Heart left ventricle (tissue), 16 donors: ENCODE data around the gene FBXL17. TPM values are rescaled to one million over a fixed set of nuclear protein-coding genes. Genes with fewer than 3 reads are reported as not detected.

Experiments used
- ATAC-seq, 4 donors: fragments of 200-7000 bp; cut with Tn5 transposase; one replicate each; pipeline ENCODE4 v1.9.1; 2020 to 2022; ENCODE audit warnings: moderate library complexity in 4 of 4, mild to moderate bottlenecking in 3 of 4, moderate number of reproducible peaks in 1 of 4
- DNase-seq, 5 donors: peaks; one replicate each; pipeline ENCODE4 v3.0.0-alpha.2; 2020
- H3K27ac ChIP-seq, 12 donors: fragments of 200-600 bp; sonication (generic) in 4 of 12; one replicate each; pipeline versions ENCODE4 v1.5.0 to v1.8.0; 2016 to 2022; ENCODE audit warnings: mild to moderate bottlenecking in 2 of 12
- H3K27me3 ChIP-seq, 9 donors: fragments of 200-600 bp; sonication (generic) in 2 of 9; one replicate each; pipeline versions ENCODE4 v1.5.1 to v1.8.0; 2016 to 2022; ENCODE audit warnings: mild to moderate bottlenecking in 3 of 9
- H3K36me3 ChIP-seq, 9 donors: fragments of 200-600 bp; sonication (generic) in 2 of 9; one replicate each; pipeline versions ENCODE4 v1.5.0 to v1.8.0; 2018 to 2022; ENCODE audit warnings: mild to moderate bottlenecking in 2 of 9
- H3K4me1 ChIP-seq, 12 donors: fragments of 200-600 bp; sonication (generic) in 4 of 12; one replicate each; pipeline versions ENCODE4 v1.5.0 to v1.8.0; 2016 to 2022; ENCODE audit warnings: mild to moderate bottlenecking in 3 of 12
- H3K4me3 ChIP-seq, 12 donors: fragments of 200-600 bp; sonication (generic) in 4 of 12; one replicate each; pipeline versions ENCODE4 v1.5.0 to v1.8.0; 2017 to 2022; ENCODE audit warnings: mild to moderate bottlenecking in 9 of 12, moderate library complexity in 4 of 12
- H3K9me3 ChIP-seq, 12 donors: fragments of 200-600 bp; sonication (generic) in 4 of 12; one replicate each; pipeline versions ENCODE4 v1.5.0 to v1.8.0; 2016 to 2022; ENCODE audit warnings: mild to moderate bottlenecking in 1 of 12
- CTCF ChIP-seq, 12 donors: fragments of 200-600 bp; sonication (generic) in 4 of 12; IDR thresholded peaks; one replicate each; pipeline versions ENCODE4 v1.5.0 to v1.8.0; 2018 to 2022; ENCODE audit warnings: antibody characterized with exemption in 12 of 12, mild to moderate bottlenecking in 5 of 12
- POLR2A ChIP-seq, 2 donors: fragments of 450-650 bp; IDR thresholded peaks; one replicate each; pipeline ENCODE4 v1.6.1; 2017; ENCODE audit warnings: antibody characterized with exemption in 2 of 2, mild to moderate bottlenecking in 2 of 2, moderate library complexity in 2 of 2
- WGBS, 4 donors: extraction: QIAGEN DNeasy Blood & Tissue Kit in 2 of 4; methylation state at CpG; one replicate each; pipeline versions ENCODE4 v1.1.5 to v1.1.7; 2013 to 2018; 5-methylcytosine and 5-hydroxymethylcytosine counted together
- intact Hi-C, 10 donors: fragments of 100-400 bp; cut with DNase I; formaldehyde crosslinking; loops; one replicate each; pipeline versions ENCODE4 v1.11.1 to v1.14.2; 2022
- polyA plus RNA-seq, 2 donors: library from polyadenylated mRNA; stranded (reverse); fragments of 200-250 nt; gene quantifications; one replicate each; pipeline ENCODE4 v1.2.3, GENCODE V29; 2013
- total RNA-seq, 9 donors: library from RNA; depleted of rRNA in 2 of 9; stranded (reverse); fragments of >200 nt in 2 of 9; fragmentation: NEBNext Ultra II Directional in 3 of 9; extraction: Animal tissue kit (Norgen Biotek cat#: 25700) in 3 of 9; gene quantifications; one replicate each; pipeline versions ENCODE4 v1.1.0 to v1.2.4, GENCODE V29; 2016 to 2023
- donor health status: ischemic (EF 13 %, LVEDD 7.1; RV severe dilation, severe dysfunction).
- donor health status: healthy with polysubstance abuse.
- donor health status: DM: no; HTN: yes; CAD: no.
- donor health status: DM: no; HTN: no; CAD: no.
- donor health status: ischemic (EF 25% LVEDD 6.9; RV normal size, moderate dysfunction).
- donor health status: ischemic (EF 25% LVEDD 5.7; RV mildly dilated, moderate dysfunction).
- donor health status: healthy.
- donor health status: DM: yes; HTN: yes; CAD: no.
- donor health status: ischemic (EF 35%, LVEDD 5.7; RV mildly dilated, moderate dysfunction).
- donor health status: nonischemic (EF 11% LVEDD 7.7; RV severe dilation, severe dysfunction).
- donor health status: DM: yes; HTN: yes; CAD: no.
- donor health status: PGD.
- donor health status: ischemic (EF 29% LVEDD 5.4; RV normal size, mild dysfunction).
- donor health status: nonischemic (EF 23%, LVEDD 6.1; RV moderate dilation, normal function).

The FBXL17 gene
- total and polyA plus RNA-seq, 11 donors: 10.2 to 39.4 (median 33.1) TPM

GRCh38 chr5:108149369-108149768 is 232.5 kb downstream of the FBXL17 start:
- H3K9me3 ChIP-seq: no peaks in the 10 kb centered on the region
- no peak for DNase-seq
- no peaks in the 10 kb centered on the region for H3K36me3 ChIP-seq
- no peaks in the 10 kb centered on the region for H3K27me3 ChIP-seq
- peaks cover 0 to 7% (median 0%) of the 10 kb centered on the region in 12 donors for H3K4me1 ChIP-seq
- no peak overlapping the region for H3K4me3 ChIP-seq
- H3K27ac ChIP-seq: no peak overlapping the region
- WGBS, 4 donors: 93 to 94% (median 94%) methylated on average over 1 of the region's 1 CpG
- intact Hi-C loops: loop anchor here in 2 of 10 donors (2.0 to 5.0 kb wide), 2 partner anchors 191 to 198 kb away; no protein-coding TSS in a partner anchor
- TF ChIP-seq POLR2A (IDR thresholded peaks at IDR 0.05) (no peak), CTCF (IDR thresholded peaks at IDR 0.05) (no peak)
- no peak for ATAC-seq

GRCh38 chr5:108148715-108149139 is 233.2 kb downstream of the FBXL17 start:
- Histone ChIP-seq H3K4me3 (no peak overlapping the region), H3K4me1 (peaks cover 0 to 7% (median 0%) of the 10 kb centered on the region in 12 donors), H3K9me3 (no peaks in the 10 kb centered on the region), H3K36me3 (no peaks in the 10 kb centered on the region), H3K27me3 (no peaks in the 10 kb centered on the region), H3K27ac (no peak overlapping the region)
- peak; percentile 51 to 72 (median 64) for ATAC-seq
- DNase-seq: no peak
- intact Hi-C loops: loop anchor here in 2 of 10 donors (2.0 to 5.0 kb wide), 2 partner anchors 192 to 199 kb away; no protein-coding TSS in a partner anchor
- TF ChIP-seq CTCF (IDR thresholded peaks at IDR 0.05): peak; percentile 17 to 60 (median 41)
- TF ChIP-seq POLR2A (IDR thresholded peaks at IDR 0.05): no peak

- Histone ChIP-seq H3K27me3 (no peaks in the 10 kb centered on the region), H3K4me1 (peaks cover 0 to 7% (median 0%) of the 10 kb centered on the region in 12 donors), H3K9me3 (no peaks in the 10 kb centered on the region), H3K4me3 (no peak overlapping the region), H3K27ac (no peak overlapping the region), H3K36me3 (no peaks in the 10 kb centered on the region)
- TF ChIP-seq CTCF (IDR thresholded peaks at IDR 0.05): no peak
- no peak for TF ChIP-seq POLR2A (IDR thresholded peaks at IDR 0.05)
- intact Hi-C loops: loop anchor here in 1 of 10 donors (5.0 kb wide), 1 partner anchor 201 kb away; no protein-coding TSS in a partner anchor
- no peak for ATAC-seq
- no peak for DNase-seq
- WGBS, 4 donors: 86 to 92% (median 90%) methylated on average over 4 of the region's 4 CpGs
Measured at GRCh38 chr5:108146222-108146621, 235.7 kb downstream of the FBXL17 start.

GRCh38 chr5:108145351-108145750 is 236.5 kb downstream of the FBXL17 start:
- WGBS, 4 donors: 61 to 76% (median 70%) methylated on average over 1 of the region's 1 CpG
- no peak for ATAC-seq
- Histone ChIP-seq H3K27ac (no peak overlapping the region), H3K36me3 (no peaks in the 10 kb centered on the region), H3K4me3 (no peak overlapping the region), H3K27me3 (no peaks in the 10 kb centered on the region), H3K9me3 (no peaks in the 10 kb centered on the region), H3K4me1 (peaks cover 0 to 7% (median 0%) of the 10 kb centered on the region in 12 donors)
- DNase-seq: no peak
- intact Hi-C loops: loop anchor here in 1 of 10 donors (5.0 kb wide), 1 partner anchor 202 kb away; no protein-coding TSS in a partner anchor
- TF ChIP-seq CTCF (IDR thresholded peaks at IDR 0.05): no peak
- TF ChIP-seq POLR2A (IDR thresholded peaks at IDR 0.05): no peak
